GM03348 (cell line): ENCODE results near the gene BTG1.
A peak's percentile ranks its signal among the peaks of the same experiment; 100 is the strongest.

Experiments used
- DNase-seq: peaks from one replicate; pipeline ENCODE4 v3.0.0; 2012; ENCODE audit warnings: low spot score

The BTG1 gene, protein sequence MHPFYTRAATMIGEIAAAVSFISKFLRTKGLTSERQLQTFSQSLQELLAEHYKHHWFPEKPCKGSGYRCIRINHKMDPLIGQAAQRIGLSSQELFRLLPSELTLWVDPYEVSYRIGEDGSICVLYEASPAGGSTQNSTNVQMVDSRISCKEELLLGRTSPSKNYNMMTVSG

DNA sequence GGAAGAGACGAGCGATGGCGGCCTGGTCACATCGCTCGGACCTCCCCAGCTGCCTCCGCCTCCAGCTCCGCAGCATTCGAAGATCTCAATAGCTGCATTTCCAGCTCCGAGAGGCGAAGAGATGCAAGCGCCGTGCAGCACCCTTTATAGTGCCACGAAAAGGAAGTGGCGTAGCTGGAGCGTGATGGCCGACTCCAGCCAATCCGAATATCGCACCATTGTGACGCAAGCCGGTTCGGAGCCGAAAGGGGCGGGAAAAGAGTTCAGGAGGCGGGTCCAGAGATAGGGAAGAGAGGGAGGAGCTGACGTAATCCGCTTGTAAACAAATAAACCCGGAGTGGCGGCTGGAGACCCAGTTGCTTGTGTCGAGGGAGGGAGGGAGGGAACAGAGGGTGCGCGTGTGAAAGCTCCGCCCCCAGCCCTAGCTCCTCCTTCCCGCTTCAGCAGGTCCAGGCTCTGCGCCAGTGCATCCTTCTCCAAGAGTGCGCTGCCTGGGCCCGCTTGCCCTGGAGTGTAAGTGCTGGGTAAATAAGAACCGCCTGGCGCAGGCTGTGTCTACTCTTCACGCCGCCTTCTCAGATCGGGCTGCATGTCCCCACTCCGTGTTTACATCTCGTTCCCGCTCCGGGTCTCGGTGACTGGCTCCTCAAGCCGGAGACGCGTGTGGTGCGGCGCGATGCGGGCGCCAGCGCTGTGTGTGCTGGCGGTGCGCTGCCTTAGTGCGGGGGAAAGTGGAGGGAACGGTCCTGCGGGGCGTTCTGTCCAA is at the start of gene BTG1:
TSS of gene BTG1 (minus strand) at position 116 of the 766 bp plus-strand sequence. CDS start 311 bp downstream, outside the sequence.
- peak; percentile 97 for DNase-seq

DNA sequence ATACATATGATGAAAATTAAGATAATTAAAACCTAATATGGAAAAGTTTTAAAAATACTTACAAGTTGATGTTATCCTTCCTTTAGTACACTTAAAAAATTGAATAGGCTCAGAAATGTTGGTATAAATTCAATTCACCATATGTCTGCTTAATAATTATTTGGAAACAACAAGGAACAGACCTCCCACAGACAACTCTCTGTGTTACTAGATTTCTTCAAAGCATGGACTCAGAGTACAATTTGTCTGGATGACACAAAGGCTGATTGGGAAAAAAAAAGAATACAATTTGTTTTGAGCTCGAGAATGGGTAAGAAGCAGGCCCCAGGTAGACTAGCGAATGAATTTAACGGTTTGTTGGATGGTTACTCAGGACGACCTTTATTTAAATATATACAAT is 48.9 kb upstream of the BTG1 start:
- DNase-seq: no peak

DNA sequence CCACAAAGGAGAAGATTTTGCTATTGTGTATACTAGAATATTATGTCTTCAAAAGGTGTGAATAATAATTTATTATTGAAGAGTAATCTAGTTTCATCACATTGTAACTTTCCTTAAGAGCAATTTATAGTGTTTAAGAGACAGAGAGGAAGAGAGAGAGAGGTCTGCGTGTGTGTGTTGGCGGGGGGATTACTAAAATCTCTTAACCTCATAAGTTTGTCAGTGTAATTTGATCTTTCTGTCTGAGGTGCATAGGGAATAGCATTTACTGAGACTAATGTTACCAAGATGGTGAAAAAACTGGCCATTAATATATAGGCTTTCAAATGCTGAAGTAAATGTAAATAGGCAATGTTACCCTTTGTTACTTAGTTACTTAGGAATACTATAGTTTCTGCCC is 48.2 kb upstream of the BTG1 start:
- no peak for DNase-seq

DNA sequence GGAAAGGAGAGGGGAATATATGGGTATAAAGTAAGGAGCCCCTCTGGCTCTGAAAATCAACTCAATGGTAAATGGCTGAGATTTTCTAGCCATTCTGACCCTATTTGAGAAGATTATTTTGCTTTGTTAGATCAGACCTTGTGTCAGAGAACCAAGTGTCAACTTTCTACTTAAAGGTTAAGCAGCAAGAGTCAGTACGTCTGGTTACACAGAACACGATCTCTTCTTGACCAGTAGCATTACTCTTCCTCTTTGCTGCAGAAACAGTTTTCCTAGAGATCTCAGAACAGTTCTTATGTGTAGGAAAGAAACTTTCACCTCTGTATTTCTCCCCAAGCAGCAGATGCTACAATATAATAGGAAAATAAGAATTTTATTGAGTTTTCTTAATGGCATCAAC is 47.4 kb upstream of the BTG1 start:
- no peak for DNase-seq

DNA sequence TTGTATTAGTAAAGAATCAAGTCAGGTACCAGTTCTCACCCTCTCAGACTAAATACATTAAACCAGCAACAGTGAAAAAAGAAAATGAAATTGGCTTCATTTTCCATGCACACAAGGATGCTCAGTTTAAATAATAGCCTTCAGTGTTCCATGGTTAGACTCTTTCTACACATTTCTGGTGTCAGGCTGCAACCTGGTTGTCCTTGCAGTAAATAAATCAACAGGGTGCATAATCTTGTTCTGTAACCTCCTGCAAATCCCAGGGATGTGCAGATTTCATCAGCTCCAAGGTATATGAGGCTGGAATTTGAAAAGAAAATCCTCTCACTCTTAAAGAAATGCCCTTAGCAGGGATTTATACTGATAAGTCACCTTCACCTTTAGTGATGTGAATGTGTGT is 46.7 kb upstream of the BTG1 start:
- DNase-seq: no peak

DNA sequence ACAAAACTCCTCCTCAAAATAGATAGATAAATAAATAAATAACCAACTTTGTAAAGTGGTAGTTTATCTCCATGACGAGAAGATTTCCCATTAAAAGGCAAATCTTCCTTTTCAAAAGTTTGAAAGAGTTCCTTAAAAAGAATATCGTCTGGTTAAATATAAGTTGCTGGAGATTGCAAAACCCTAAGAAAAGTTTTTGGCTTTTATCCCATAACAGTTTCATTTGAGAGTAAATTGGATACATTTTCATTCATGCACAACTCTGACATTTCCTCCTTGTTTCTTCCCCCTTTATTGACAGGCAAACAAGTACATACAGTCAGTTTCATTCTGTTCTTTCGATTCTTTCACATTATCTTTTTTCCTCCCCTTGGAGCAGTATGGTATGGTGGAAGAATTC is 45.4 kb upstream of the BTG1 start:
- no peak for DNase-seq

DNA sequence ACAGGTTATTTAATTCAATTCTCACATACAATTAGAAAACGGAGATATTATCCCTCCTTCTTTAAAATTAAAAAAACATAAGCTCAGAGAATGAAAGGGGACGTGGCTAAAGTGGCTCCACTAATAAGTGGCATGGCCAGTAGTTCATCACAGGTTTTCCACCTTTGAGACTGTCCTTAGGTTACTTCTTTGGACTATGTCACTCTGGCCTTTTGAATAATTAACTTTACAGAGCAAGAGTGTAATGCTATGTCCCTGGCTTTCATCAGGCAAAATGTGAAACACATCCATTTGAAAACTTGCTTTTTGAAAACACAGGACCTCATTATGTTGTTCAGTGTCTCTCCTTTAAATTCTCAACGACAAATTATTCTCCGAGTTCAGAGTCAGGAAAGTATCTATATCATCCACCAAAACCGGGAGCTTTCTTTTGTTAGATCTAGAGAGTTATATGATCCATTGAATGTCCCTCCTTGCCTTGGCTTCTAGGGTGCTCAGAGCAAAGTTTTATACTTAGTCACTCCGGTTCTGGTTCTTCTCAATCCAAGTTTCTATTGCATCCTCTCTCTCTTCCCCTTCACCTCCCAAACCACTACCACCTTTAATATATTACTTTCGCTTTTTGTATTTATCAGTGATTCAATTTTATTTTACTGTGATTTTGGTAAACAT is 43.0 kb upstream of the BTG1 start:
- DNase-seq: no peak

DNA sequence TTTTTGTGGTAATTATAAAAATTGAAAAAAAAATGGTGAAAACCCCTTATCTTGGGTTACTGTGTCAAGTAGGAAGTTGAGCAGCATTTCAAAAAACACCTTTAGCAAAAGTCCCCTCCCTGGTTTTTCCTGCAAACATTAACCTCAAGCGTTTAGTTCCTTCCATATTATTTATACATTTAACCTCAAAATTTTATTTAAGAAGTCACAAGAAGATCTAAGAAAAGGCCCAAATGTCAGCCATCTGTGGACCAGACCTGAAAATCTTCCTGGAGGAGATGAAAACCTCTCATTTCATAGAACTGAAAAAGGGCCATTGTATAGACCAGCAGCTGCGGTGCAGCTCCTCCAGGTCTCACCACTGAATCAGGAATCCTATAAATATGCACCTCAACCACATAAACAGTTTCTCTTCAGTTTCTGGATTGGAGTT is 40.4 kb upstream of the BTG1 start:
- no peak for DNase-seq

DNA sequence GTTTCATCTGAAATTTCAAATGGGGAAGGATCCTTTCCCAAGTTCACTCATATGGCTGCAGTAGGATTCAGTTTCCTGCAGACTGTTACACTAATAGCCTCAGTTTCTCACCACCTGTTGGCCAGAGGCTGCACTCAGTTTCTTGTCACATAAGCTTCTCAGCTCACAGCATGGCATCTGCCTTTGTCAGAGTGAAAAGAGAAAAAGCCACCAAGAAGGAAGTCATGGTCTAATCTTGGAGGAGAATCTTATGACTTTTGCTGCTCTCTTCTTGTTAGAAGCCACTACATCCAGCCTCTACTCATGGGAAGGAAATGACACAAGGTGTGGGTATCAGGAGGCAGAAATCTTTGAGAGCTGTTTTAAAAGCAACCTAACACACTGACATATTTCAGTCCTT is 39.4 kb upstream of the BTG1 start:
- no peak for DNase-seq

DNA sequence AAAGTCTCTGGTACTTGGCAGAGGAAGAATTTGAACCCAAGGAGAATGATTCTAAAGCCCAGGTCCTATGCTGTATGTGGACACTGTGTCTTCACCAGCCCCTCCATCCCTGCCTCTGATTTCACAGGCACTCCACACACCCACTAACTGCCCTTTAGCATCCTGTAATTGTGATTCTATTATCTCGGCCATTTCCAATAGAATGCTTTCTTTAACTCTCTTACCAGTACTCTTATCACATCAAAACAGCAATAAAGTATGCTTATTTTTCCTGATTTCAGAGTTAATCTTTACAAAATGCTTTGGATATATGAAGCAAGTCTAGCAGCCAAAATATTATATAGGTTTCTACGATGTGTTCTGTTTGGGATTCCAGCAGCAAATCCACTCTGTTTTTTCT is 37.9 kb upstream of the BTG1 start:
- no peak for DNase-seq

DNA sequence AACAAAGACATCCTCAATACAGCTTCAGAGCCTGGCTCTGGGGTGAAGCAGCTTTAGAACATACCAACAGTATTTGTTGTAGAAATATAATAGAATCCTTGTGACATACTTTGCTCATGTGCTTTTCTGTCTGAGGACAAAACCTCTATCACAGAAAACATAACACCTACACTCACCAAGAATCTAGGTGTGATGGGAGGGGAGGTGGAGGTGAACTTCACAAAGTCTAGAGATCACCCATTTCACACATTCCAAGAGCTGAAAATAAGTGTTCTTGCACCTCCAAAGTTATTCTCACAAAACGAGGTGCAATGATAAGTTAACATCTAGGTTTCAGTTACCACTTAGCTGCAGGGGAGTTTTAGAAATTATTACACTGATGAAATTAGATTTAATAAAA is 32.7 kb upstream of the BTG1 start:
- DNase-seq: no peak

DNA sequence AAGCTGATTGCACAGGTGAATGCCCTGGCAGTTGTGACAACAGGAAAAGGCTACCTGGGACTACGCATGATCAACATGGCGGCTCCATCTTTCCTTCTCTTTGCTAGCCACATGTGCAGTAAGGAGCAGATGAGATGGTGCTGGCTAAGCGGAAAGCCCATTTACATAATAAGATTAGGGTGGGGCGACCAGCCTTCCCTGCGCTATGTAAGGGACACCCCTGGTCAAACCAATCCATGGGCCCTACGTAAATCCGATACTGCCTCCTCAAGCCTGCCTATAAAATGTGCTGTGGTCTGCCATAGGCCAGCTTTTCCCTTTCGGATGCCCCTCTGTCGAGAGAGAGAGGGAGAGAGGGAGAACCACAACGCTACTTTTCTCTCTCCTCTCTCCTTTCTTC is 31.0 kb upstream of the BTG1 start:
- DNase-seq: no peak

DNA sequence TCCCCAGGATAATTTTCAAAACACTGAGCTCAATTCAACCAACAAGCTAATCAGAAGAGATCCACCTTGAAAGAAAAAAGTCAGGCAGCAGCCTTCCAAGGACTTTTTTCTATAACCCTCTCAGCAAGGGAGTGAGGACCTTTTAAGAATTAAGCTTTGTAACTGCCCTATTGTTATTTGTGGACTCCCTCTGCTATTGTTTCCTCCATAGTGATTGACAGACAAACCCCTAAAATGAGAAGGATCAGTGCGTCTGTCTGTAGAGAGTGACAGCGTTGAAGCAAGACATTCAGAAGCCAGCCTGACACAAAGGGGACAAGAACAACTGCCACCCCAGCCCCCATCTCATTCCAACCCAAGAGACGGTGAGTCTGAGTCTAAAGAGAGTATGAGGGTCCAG is 30.3 kb upstream of the BTG1 start:
- DNase-seq: no peak

DNA sequence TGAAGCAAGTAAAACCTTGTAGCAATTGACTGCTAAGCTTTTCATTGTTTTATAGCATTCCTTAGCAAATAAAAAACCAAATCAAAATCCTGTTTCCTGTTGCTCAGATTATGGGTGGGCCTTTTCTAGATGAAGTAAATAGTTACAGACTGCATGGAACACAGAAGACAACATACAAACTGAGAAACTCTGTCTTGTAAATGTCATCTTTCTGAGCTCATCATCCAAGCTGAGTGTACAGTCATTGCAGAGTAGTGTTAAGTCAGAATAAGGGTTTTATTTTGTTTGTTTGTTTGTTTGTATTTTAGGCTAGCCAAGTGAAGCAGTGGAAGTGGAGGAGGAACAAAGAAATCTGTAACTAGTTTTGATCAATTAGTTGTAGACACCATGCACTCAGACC is 24.4 kb upstream of the BTG1 start:
- no peak for DNase-seq

DNA sequence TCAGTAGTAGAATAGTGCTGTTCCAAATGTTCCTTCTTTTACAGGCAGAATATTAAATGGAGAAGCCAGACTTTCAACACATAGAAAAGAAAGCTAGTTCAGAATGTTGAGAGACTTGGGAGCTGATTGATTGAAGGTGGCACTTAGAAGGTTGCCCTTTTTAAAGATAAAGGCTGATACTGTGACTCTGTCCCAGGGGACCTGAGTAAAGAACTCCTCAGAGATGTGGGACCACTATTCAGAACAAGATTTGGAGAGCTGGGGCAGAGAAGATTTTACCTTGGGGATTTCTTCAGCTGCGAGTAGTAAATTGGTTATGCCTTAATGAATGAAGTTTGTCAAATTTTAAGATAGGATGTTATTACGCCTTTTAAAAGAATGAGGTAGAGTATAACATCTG is 21.4 kb upstream of the BTG1 start:
- no peak for DNase-seq

DNA sequence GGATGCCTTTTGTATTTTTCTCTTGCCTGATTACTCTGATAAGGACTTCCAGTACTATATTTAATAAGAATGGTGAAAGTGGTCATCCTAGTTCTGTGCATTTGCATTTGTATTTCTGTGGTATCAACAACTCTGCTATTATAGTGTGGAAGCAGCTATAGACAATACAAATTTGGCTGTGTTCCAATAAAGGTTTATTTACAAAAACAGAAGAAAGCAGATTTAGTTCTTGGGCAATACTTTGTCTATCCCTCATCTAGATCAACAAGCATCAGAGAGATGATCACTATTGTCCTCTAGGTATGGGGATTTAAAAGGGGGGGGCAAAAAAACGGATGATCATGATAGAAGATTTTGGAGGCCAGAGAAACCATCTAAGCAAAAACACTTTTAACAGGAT is 19.1 kb upstream of the BTG1 start:
- DNase-seq: no peak

DNA sequence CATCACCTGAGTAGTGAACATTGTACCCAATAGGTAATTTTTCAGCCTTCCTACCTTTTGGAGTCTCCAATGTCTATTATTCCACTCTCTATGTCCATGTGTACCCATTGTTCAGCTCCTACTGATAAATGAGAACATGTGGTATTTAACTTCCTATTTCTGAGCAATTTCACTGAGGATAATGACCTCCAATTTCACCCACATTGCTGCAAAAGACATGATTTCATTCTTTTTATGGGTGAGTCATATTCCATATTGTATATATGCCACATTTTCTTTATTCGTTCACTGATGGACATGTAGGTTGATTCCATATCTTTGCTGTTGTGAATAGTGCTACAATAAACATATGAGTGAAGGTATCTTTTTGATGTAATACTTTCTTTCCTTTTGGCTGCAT is 16.4 kb upstream of the BTG1 start:
- no peak for DNase-seq

DNA sequence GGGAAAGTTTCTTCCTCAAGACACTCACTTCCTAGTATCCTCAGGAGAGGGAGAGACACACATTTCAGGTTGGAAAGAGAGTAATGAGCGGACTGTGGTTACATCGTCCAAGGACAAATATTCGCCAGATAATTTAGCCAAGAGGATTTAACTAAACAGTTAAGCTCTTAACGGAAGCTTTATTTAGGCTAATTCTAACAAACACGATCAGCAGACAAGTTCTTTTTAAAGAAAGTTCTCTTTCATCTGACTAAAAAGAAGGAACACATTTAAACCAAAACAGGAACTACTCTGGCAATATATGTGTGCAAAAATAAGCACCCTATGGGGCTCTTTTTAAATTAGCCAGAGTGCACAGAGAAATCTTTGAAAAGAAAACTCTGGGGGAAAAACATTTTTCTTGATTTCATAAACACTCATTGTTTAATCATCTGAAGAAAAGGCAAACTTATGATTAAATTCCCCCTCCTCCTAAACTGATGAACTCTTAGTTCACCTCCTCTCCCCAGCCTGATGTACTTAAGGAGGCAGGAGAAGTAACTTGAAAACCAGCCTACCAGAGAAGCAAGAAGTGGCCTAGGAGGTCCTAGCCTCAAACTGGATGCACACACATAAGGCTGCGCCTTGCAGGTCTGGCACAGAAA is 13.3 kb upstream of the BTG1 start:
- no peak for DNase-seq

DNA sequence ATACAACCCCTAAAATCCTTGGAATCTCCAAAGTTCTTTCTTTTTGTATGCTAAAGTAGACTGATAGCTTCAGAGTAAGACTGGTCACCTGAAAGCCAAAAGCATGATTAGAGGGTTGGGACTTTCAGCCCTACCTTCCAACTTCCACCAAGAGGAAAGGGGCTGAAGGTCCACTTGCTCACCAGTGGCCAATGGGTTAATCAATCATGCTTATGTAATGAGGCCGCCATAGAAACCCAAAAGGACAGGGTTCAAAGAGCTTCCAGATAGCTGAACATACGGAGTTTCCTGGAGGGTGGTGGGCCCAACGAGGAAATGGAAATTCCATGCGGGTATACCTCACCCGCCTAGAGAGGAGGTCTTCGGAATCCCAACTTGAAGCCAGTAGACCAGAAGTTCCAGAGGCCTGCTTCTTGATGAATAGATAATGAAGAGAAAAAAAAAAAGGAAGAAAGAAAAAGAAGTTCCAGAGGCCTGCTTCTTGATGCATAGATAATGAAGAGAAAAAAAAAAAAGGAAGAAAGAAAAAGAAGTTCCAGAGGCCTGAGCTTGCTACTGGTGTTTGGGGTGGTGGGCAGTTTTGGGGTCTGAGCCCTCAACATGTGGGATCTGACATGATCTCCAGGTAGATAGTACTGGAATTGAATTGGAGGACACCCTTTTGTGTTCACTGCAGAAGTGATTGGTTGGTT is 11.2 kb upstream of the BTG1 start:
- DNase-seq: no peak

DNA sequence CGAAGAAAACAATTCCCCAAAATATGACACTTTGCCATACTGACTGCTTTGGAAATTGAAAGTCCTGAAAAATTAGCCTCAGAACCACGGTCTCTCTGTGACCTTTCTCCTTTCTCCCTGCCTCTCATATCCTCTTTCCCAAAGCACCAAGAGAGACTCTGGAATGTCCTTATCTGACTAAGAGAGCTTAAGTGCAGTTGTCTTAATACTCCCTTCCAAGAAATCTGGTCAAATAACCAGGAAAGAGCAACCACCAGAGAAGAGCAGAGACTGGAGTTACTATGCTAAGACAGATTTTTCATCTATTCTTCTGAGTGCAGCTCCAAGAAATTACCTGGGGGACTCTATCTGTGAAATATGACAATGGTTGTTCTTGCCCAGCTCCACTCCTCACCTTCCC is 10.5 kb upstream of the BTG1 start:
- no peak for DNase-seq

DNA sequence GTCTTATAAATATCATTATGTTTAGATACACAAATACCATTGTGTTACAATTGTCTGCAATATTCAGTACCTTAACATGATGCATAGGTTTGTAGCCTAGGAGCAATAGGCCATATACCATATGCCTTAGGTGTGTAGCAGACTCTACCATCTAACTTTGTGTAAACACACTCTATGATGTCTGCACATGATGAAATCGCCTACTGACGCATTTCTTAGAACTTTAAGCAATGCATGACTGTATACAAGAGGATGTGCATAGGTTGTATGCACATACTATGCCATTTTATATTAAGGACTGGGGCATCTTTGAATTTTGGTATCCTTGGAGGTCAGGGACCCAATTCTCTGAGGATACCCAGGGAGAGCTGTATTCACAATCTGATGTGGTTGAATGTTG is 10.1 kb upstream of the BTG1 start:
- no peak for DNase-seq

DNA sequence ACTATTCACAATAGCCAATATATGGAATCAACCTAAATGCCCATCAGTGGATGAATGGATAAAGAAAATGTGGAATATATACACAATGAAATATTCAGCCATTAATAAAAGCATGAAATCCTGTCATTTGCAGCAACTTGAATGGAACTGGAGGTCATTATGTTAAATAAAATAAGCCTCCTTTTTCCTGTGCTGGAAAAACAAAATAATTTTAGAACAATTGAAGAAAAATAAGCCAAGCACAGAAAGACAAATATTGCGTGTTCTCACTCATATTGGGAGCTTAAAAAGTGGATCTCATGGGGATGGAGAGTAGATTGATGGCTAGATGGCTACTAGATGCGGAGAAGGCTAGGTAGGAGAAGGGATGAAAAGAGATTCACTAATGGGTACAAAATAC is 6.3 kb upstream of the BTG1 start:
- DNase-seq: no peak
